ENCODE data around the gene HOMEZ.
"Not testable (repeated sequence)": the region's sequence is repeated elsewhere in the genome, so short reads cannot be mapped to it uniquely, and the experiment has no call there.

The HOMEZ gene

DNA sequence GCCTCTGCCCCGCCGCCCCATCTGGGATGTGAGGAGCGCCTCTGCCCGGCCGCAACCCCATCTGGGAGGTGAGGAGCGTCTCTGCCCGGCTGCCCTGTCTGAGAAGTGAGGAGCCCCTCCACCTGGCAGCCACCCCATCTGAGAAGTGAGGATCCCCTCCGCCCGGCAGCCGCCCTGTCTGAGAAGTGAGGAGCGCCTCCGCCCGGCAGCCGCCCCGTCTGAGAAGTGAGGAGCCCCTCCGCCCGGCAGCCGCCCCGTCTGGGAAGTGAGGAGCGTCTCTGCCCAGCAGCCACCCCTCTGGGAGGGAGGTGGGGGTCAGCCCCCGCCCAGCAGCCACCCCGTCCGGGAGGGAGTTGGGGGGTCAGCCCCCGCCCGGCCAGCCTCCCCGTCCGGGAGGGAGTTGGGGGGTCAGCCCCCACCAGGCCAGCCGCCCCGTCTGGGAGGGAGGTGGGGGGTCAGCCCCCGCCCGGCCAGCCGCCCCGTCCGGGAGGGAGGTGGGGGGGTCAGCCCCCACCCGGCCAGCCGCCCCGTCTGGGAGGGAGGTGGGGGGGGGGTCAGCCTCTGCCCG, 53.6 kb downstream of the HOMEZ start:
- in situ Hi-C loops (cut with MboI; ENCODE audit: low sequenced_read_pairs): not testable (repeated sequence)

DNA sequence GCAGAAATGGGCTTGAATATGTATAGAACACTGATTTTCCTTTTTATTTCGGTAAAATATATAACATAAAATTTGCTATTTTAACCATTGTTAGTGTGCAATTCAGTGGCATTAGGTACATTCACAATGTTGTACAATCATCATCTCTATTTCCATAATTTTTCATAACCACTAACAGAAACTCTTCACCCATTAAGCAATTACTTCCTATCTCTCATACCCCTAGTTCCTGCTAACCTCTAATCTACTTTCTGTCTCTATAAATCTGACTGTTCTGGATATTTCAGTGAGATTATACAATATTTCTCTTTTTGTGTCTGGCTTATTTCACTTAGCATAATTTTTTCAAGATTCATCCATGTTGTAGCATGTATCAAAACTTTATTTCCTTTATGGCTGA, 57.1 kb downstream of the HOMEZ start:
- in situ Hi-C loops (cut with MboI; ENCODE audit: low sequenced_read_pairs): no loop called here

DNA sequence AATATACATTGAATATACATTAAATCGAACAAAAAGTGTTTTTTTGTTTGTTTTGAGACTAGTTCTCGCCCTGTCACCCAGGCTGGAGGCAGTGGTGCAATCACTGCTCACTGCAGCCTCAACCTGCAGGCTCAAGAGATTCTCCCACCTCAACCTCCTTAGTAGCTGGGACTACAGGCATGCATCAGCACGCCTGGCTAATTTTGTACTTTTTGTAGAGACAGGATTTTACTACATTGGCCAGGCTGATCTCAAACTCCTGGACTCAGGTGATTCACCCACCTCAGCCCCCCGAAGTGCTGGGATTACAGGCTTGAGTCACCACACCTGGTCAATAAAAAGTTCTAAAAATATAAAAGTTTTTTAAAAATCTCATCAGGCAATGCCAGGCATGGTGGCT, 58.4 kb downstream of the HOMEZ start:
- in situ Hi-C loops (cut with MboI; ENCODE audit: low sequenced_read_pairs): no loop called here

DNA sequence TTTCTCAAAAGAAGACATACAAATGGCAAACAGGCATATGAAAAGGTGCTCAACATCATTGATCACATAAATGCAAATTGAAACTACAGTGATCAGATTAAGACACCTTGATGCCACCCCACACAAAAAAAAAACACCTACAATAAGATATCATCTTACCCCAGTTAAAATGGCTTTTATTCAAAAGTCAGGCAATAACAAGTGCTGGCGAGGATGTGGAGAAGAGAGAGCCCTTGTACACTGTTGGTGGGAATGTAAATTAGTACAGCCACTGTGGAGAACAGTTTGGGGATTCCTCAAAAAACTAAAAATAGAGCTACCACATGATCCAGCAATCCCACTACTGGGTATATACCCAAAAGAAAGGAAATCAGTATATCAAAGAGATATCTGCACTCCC, 61.0 kb downstream of the HOMEZ start:
- in situ Hi-C loops (cut with MboI; ENCODE audit: low sequenced_read_pairs): not testable (repeated sequence)

All from HL-60/S4 (cell line).